Uterus (tissue), 4 donors: ENCODE measurements around the gene PCNX2. TPM values are rescaled to one million over a fixed set of nuclear protein-coding genes. Genes with fewer than 3 reads are reported as not detected.

ENCODE experiments used
- DNase-seq, 2 donors: peaks; one replicate each; pipeline ENCODE4 v3.0.0-alpha.2; 2019 to 2020
- H3K27ac ChIP-seq, 2 donors: fragments of 200-600 bp; sonication (generic); 1 replicate in 1 of 2; 2 replicates in 1 of 2; pipeline ENCODE4 v1.5.1; 2016 to 2018
- H3K27me3 ChIP-seq, 2 donors: fragments of 200-600 bp; sonication (generic); one replicate each; pipeline ENCODE4 v1.5.1; 2018 to 2019; ENCODE audit warnings: control low read depth in 1 of 2
- H3K36me3 ChIP-seq, 2 donors: fragments of 200-600 bp; sonication (generic); one replicate each; pipeline ENCODE4 v1.5.1; 2019; ENCODE audit warnings: control low read depth in 1 of 2
- H3K4me1 ChIP-seq, 2 donors: fragments of 200-600 bp; sonication (generic); one replicate each; pipeline ENCODE4 v1.5.1; 2018 to 2019; ENCODE audit warnings: control low read depth in 1 of 2
- H3K4me3 ChIP-seq, 2 donors: fragments of 200-600 bp; sonication (generic); 1 replicate in 1 of 2; 2 replicates in 1 of 2; pipeline ENCODE4 v1.5.1; 2018 to 2019; ENCODE audit warnings: mild to moderate bottlenecking in 1 of 2
- H3K9me3 ChIP-seq, 2 donors: fragments of 200-600 bp; sonication (generic); one replicate each; pipeline ENCODE4 v1.5.1; 2019; ENCODE audit warnings: control low read depth in 1 of 2
- POLR2A ChIP-seq, 2 donors: fragments of 450-650 bp; IDR thresholded peaks; one replicate each; pipeline ENCODE4 v1.6.1; 2016; ENCODE audit warnings: antibody characterized with exemption in 2 of 2, mild to moderate bottlenecking in 1 of 2, moderate library complexity in 1 of 2
- intact Hi-C: fragments of 100-400 bp; cut with DNase I; formaldehyde crosslinking; loops from one replicate; pipeline ENCODE4 v1.15.1; 2023; ENCODE audit warnings: low total_unique reads
- total RNA-seq, 4 donors: library from RNA; depleted of rRNA in 3 of 4; stranded (reverse); fragments of >200 nt in 3 of 4; gene quantifications; one replicate each; pipeline versions ENCODE4 v1.1.0 to v1.2.4, GENCODE V29; 2014 to 2023
- TF ChIP-seq, protein P1 (sequence below), 4 experiments: fragments of 200-600 bp in 2 of 4; fragments of 450-650 bp in 2 of 4; sonication (generic) in 2 of 4; IDR thresholded peaks; one replicate each; pipeline ENCODE4 v1.5.1; 2016 to 2019; ENCODE audit warnings: antibody characterized with exemption in 4 of 4, mild to moderate bottlenecking in 2 of 4, moderate library complexity in 1 of 4
- donor health status: DM: yes; HTN: yes; CAD: no.

The PCNX2 gene
- total RNA-seq, 4 donors from 2014 or later = 4.1 to 36.2 (median 14.1) TPM

DNA sequence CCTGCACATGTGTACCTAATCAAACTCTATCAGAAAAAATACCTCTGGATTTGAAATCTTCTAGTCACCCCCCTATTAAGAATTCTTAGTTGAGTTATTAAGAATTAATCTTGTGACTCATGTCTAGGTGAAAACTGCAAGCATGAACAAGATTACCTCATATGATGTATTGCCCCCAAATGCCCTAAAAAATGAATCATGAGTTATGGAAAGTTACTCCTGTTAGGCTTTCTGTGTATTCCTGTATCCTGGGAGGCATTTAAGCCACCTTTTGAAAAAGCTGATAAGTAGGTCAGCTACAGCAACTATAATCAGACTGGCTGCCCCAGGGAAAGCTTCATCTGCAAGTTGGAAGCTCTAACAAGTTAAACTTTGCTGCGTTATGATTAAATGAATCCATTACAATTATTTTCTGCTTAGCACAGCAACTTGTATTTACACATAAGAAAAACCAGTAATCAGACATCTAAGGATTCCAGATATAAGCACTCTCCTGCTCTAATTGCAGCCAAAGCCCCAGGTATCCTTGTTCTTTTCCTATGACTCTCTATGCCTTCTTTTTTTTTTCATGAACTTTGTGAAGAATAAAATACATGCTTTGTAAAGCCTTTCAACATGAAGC lies 197.5 kb downstream of the PCNX2 start:
- H3K4me3 ChIP-seq = no peak overlapping the region
- H3K9me3 ChIP-seq = no peaks in the 10 kb centered on the region
- H3K27ac ChIP-seq = no peak overlapping the region
- H3K36me3 ChIP-seq = no peaks in the 10 kb centered on the region
- H3K27me3 ChIP-seq = no peaks in the 10 kb centered on the region
- no peak for TF ChIP-seq POLR2A (IDR thresholded peaks at IDR 0.05)
- TF ChIP-seq, protein P1, sequence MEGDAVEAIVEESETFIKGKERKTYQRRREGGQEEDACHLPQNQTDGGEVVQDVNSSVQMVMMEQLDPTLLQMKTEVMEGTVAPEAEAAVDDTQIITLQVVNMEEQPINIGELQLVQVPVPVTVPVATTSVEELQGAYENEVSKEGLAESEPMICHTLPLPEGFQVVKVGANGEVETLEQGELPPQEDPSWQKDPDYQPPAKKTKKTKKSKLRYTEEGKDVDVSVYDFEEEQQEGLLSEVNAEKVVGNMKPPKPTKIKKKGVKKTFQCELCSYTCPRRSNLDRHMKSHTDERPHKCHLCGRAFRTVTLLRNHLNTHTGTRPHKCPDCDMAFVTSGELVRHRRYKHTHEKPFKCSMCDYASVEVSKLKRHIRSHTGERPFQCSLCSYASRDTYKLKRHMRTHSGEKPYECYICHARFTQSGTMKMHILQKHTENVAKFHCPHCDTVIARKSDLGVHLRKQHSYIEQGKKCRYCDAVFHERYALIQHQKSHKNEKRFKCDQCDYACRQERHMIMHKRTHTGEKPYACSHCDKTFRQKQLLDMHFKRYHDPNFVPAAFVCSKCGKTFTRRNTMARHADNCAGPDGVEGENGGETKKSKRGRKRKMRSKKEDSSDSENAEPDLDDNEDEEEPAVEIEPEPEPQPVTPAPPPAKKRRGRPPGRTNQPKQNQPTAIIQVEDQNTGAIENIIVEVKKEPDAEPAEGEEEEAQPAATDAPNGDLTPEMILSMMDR (IDR thresholded peaks at IDR 0.05) = no peak
- intact Hi-C loops = no loop called here
- no peak for DNase-seq
- no peaks in the 10 kb centered on the region for H3K4me1 ChIP-seq

DNA sequence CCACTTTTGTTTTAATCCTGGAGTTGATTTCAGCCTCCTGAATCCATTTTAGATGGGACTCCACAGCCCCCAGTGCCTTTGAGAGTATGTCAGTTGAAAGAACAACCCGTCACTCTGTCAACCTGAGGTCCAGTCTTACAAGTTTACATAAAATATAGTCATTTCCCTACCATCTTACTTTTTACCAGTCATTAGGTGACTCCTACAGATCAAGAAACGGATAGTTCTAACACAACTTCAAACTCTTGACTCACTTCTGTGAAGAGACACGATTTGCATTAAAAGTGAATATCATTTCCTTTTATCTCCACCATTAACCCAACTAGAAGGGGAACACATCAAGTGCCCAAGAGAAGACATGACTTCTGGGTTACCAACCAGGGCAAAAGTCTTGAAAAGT lies 198.0 kb downstream of the PCNX2 start:
- TF ChIP-seq POLR2A (IDR thresholded peaks at IDR 0.05) = no peak
- TF ChIP-seq, protein P1 (IDR thresholded peaks at IDR 0.05) = no peak
- no peak for DNase-seq
- H3K4me1 ChIP-seq = no peaks in the 10 kb centered on the region
- H3K27me3 ChIP-seq = no peaks in the 10 kb centered on the region
- H3K27ac ChIP-seq = no peak overlapping the region
- no peaks in the 10 kb centered on the region for H3K9me3 ChIP-seq
- H3K4me3 ChIP-seq = no peak overlapping the region
- intact Hi-C loops = no loop called here
- no peaks in the 10 kb centered on the region for H3K36me3 ChIP-seq

DNA sequence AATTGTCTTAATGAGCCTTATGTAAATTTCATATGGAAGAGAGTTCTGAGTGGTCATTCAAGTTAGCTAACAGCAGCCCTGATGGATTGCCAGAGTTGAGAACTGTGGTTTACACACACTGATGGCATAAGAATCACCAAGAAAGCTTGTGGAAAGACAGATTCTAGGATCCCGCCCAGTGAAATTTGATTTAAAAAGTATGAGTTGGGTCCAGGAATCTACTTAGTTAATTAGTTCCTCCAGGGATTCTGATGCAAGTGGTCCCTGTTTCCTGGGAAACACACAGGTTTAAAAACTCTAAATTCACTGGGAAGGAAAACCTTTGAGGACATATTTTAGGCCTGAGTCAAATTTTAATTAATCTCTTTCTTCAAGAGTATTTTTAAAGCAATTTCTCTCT lies 200.8 kb downstream of the PCNX2 start:
- H3K27me3 ChIP-seq = no peaks in the 10 kb centered on the region
- no peak overlapping the region for H3K27ac ChIP-seq
- intact Hi-C loops = no loop called here
- H3K36me3 ChIP-seq = no peaks in the 10 kb centered on the region
- no peak overlapping the region for H3K4me3 ChIP-seq
- H3K4me1 ChIP-seq = no peaks in the 10 kb centered on the region
- no peaks in the 10 kb centered on the region for H3K9me3 ChIP-seq
- DNase-seq = no peak
- TF ChIP-seq POLR2A (IDR thresholded peaks at IDR 0.05) = no peak
- TF ChIP-seq, protein P1 (IDR thresholded peaks at IDR 0.05) = no peak

DNA sequence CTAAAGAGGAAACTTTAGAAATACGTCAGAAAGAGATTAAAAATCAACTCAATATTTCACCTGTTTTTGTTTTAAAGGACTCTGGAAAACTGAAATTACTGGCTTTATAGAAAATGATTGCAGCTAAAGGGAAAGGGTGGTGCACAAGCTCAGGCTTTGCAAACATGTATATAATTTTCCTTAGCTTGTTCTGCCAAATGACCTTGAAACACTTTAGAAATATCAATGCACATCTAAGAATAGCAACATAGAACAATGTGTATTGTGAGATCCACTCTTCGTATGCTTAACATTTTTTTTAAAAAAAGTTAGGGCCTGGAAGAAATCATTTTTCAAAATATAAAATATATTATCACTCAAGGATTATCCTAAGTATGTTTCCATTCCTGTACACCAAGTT lies 201.3 kb downstream of the PCNX2 start:
- no peak overlapping the region for H3K4me3 ChIP-seq
- H3K36me3 ChIP-seq = no peaks in the 10 kb centered on the region
- intact Hi-C loops = no loop called here
- no peaks in the 10 kb centered on the region for H3K9me3 ChIP-seq
- no peaks in the 10 kb centered on the region for H3K27me3 ChIP-seq
- TF ChIP-seq, protein P1 (IDR thresholded peaks at IDR 0.05) = no peak
- TF ChIP-seq POLR2A (IDR thresholded peaks at IDR 0.05) = no peak
- no peak overlapping the region for H3K27ac ChIP-seq
- H3K4me1 ChIP-seq = no peaks in the 10 kb centered on the region
- DNase-seq = no peak

DNA sequence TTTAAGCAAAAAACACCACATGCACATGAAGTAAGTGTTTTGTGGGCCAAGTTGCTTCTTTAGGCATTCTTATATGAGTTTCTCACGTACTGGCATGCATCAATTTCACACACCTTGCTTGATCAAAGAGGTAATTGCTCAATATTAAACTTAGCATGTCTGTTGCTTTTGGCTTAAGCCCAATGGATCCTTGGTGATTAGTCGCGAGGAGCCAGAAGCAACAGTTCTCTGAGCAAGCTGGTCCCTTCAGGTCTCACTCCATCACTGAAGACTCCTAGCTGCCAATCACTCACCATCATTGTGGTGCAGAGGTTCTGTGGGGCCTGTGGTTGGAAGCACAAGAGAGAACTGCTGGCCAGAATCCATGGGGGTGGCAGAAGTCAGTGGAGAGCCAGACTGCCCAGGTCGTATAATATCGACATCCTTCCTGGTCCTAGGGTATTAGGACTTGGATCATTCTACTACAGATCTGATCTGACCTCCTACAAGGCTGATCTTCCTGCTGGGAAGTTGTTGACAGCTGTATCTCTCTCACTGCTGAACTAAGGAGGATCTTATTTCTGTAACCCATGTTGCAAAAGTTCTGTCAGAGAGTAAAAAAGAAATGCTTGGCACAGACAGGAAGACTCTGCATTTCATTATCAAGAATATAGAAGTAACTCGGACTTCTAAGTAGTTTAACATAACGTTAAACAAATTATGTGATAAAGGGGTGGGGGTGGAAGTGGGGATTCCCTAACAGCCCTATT lies 204.6 kb downstream of the PCNX2 start:
- Histone ChIP-seq H3K9me3 (no peaks in the 10 kb centered on the region), H3K27ac (no peak overlapping the region), H3K4me3 (no peak overlapping the region), H3K36me3 (no peaks in the 10 kb centered on the region), H3K27me3 (no peaks in the 10 kb centered on the region), H3K4me1 (no peaks in the 10 kb centered on the region)
- TF ChIP-seq, protein P1 (IDR thresholded peaks at IDR 0.05) = no peak
- TF ChIP-seq POLR2A (IDR thresholded peaks at IDR 0.05) = no peak
- no peak for DNase-seq
- intact Hi-C loops = no loop called here
